Measurements from ENCODE around the gene MAPKBP1.

Gene MAPKBP1

GRCh38 chr15:41866263-41866703 lies 92.0 kb downstream of the MAPKBP1 start:
- FAIRE-seq (no peak), DNase-seq (ENCODE audit: low spot score) (no peak)

- no peak for FAIRE-seq
- DNase-seq (ENCODE audit: low spot score): no peak
Measured at GRCh38 chr15:41866872-41867579, 92.7 kb downstream of the MAPKBP1 start.

GRCh38 chr15:41868321-41868720 lies 94.0 kb downstream of the MAPKBP1 start:
- FAIRE-seq (no peak), DNase-seq (ENCODE audit: low spot score) (no peak)

- FAIRE-seq: no peak
- DNase-seq (ENCODE audit: low spot score): no peak
Measured at GRCh38 chr15:41869770-41870688, 95.7 kb downstream of the MAPKBP1 start.

GRCh38 chr15:41870689-41871081 lies 96.4 kb downstream of the MAPKBP1 start:
- DNase-seq (ENCODE audit: low spot score) (no peak), FAIRE-seq (no peak)

GRCh38 chr15:41871175-41871905 lies 97.1 kb downstream of the MAPKBP1 start:
- FAIRE-seq (no peak), DNase-seq (ENCODE audit: low spot score) (no peak)

GRCh38 chr15:41872166-41872747 lies 98.0 kb downstream of the MAPKBP1 start:
- FAIRE-seq: no peak

GRCh38 chr15:41873711-41874110 lies 99.4 kb downstream of the MAPKBP1 start:
- DNase-seq (ENCODE audit: low spot score) (no peak), FAIRE-seq (no peak)

More at GRCh38 chr15:41872166-41872747, 98.0 kb downstream of the MAPKBP1 start:
- no peak for DNase-seq (ENCODE audit: low spot score)

GRCh38 chr15:41874736-41875135 lies 100.5 kb downstream of the MAPKBP1 start:
- no peak for DNase-seq (ENCODE audit: low spot score)
- FAIRE-seq: no peak

GRCh38 chr15:41876007-41876406 lies 101.7 kb downstream of the MAPKBP1 start:
- DNase-seq (ENCODE audit: low spot score): no peak
- FAIRE-seq: no peak

GRCh38 chr15:41876689-41877088 lies 102.4 kb downstream of the MAPKBP1 start:
- FAIRE-seq (no peak), DNase-seq (ENCODE audit: low spot score) (no peak)

Data from urothelium cell line (cell line).